Amniotic epithelial cell (primary cell): ENCODE results near the gene UEVLD.
"Not testable (repeated sequence)": the region's sequence is repeated elsewhere in the genome, so short reads cannot be mapped to it uniquely, and the experiment has no call there.

Experiments used
- DNase-seq: peaks from one replicate; pipeline ENCODE4 v3.0.0-alpha.2; 2010; ENCODE audit warnings: low read depth

Gene UEVLD

DNA sequence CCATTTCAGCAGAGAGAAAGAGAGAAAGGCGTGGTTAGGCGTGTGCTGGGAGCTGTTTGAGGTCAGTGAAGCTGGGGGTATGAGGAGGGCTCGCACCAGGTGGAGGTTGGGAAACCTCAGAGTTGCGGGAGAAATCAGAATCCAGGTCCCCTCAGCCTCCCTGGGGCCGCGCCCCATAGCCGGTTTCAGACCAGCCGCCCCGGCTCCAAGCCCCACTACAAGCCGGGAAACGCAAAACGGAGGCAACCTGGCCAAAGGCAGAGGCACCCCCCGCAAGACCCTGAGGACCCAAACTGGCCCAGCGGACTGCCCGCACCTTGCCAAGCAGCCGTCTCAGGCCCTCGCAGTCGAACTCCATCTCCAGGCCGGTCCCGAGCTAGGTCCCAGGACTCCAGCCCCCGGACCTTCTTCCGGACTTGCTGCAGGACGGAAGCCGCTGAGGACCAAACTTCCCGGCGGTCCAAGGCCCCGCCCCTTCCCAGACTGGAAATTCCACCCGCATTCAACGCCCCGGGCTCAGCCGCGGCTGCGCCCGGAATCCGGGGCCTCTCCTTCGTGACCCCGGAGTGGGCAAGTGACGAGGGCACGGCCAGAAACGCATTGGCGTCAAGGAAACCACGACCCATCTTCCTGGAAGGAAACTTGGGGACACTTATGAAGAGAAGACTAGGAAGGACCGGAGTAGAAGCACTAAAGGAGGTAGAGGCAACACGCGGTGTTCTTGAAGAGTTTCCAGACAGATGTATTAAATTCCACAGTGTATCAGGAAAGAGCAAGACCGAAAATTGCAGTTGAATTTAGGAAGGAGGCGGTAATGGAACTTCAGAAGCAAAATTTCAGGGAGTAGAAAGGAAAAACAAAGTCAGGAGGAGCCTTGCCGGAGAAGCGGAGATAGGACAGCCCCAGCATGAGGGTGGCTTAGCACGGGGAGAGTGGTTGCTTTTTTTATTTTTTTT, at the start of gene UEVLD:
Gene UEVLD (minus strand): TSS at position 438 of the 956 bp plus-strand sequence. CDS start 80 bp downstream, at position 358.
- peak; percentile 86 for DNase-seq

DNA sequence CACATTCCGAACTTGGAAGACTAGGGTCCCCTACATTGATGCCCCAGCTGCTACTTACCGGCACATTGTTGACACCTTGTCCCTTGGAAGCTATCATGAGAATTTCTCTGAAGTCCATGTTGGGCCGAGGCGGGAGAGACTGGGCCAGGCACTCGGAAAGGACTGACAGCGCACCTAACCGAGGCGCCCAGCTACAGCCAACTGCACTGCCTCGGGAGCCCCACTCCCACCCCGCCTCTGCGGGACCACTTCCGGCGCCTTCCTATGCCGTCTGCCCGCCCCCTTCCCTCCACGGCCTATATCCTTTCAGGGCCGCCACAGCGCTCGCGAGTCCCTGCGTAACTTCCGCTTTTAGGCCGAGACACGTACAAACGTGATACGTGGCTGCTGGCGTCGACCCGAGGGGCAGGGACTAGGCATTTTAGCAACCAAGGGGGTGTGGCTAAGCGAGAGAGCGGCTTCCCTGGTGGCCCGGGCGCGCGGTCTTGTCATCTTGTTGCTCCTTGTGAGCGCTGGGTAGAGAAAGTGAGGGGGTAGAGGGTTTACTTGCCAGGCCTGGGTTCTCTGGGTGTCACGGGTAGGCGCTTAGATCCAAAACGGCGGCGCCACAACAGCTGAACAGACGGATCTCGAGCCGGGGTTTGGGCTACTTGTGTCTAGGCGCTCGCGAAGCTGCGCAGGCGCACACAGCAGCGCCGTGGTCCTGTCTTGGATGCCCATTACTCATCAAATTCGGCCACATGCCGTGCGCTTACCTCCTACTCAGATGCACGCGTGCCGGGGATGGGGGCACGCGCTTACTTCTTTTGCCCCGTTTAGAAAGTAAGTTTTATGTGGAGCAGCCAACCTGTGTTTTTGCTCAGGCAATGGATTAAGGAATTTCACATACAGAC, 45.9 kb upstream of the UEVLD start, which contains the start of gene SPTY2D1:
Gene SPTY2D1 (minus strand): TSS at position 203 of the 893 bp plus-strand sequence. CDS start 85 bp downstream, at position 118.
- peak; percentile 99 for DNase-seq

DNA sequence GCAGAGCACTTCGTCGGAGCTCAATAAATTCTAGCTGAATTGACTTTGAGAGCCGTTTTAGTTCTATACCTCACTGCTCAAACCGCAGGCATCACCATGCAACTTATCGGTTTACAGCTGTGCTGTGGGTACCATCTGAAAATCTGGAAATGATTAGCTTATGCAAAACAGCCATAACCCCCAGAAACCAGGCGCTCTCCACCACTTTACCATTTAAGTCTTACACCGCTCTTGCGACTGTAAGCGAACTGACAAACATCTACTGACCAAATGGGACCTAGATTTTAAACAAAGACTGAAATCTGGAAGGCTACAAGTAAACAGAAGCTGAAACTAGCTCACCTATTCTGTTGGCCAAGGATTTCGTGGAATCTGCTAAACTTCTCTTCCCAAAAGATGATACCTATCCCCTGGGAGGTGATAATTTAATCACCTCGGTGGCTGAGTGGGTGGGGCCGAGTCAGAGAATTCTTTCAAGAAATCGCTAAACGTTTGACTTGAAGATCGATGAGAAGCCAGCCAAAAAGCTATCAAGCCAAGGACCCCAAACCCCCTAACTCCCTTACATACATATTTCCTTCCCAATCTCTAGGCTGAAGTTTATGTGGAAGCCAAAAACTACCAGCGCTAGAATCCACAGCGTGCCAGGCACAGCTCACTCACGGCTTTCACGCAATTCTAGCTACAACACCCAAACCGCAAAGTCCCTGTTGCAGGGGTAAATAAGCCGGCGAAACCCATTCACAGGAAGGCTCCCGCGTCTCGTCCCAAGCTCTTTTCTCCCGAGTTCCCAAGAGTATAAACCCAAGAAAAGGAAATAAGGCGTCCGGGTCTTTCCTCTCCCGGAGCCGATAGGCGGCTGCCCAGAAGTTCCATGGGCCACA, 45.0 kb upstream of the UEVLD start:
- DNase-seq: peak; percentile 26

DNA sequence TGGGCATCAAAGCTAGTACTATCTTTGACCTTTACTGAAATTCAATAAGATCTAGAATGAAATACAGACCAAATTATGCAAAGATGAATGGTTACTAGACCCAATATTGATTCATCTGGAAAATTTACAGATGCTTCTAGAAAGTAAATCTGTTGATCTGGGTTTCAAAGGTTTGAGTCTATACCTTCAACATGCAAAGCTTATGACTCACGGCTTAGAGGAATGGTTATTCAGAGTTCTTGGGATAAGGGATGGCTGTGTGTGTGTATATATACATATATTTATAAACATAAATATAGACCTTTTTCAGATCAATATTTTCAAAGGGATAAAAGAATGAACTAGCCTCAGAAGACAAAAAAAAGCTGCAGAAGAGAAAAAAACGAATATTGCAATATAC, 44.3 kb upstream of the UEVLD start:
- DNase-seq: no peak

DNA sequence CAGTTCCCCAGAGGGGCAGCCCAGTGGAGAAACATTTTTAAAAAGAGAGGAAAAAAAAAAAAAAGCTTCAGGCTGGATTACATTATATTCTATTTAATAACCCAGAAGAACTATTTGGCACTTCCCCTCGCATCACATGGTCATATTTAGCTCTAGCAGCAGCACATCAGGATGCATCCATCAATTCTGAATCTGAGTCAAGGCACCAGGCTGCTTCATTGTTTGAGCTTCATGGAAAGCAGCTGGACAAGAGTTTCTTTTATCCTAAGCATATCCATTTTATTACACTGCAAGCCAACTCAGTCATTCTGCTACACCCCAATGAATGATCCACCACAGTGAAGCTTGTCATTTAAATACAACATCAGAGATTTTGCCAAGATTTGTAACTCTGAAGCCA, 35.6 kb upstream of the UEVLD start:
- DNase-seq: no peak

DNA sequence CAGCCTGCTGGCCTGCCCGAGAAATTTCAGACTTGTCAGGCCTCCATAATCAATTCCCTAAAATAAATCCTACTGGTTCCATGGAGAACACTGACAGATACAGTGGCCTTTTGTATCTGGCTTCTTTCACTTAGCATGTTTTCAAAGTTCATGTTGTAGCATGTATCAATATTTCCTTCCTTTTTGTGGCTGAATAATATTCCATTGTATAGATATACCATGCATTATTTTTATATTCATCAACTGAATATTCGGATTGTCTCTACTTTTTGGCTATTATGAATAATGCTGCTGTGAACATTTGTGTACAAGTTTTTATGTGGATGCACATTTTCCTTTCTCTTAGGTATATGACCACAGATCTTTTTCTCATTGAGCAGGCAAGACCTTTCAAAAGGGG, 35.2 kb upstream of the UEVLD start:
- DNase-seq: no peak

DNA sequence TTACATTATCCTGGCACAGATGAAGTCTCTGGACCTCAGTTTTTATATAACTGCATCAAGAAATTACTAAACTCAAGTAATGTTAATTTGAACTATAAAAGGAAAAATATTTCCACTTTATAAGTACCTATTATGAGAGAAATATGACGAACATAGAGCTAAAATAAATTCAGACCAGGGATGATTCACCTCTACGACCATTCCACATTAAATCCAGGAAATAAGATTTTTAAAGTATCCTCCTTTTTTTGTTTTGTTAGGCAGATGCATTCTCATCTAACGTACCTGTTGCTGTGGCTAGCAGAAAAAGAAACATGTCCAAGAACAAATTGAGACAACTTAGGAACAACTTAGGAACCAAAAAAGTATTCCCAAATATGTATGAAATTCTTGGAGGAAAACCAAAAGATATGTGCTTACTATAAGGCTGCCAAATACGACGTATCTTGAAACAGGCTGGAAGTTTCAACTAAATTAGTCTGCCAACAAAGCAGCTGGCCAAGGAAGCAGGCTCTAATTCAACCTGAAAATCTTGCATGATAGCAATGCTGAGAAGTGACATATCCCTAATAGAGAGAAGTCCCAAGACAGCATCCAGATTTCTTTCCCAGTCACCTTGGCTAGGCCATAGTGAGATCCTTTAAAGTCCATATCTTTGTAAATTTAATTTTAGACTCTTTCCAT, 29.9 kb upstream of the UEVLD start:
- peak; percentile 54 for DNase-seq

DNA sequence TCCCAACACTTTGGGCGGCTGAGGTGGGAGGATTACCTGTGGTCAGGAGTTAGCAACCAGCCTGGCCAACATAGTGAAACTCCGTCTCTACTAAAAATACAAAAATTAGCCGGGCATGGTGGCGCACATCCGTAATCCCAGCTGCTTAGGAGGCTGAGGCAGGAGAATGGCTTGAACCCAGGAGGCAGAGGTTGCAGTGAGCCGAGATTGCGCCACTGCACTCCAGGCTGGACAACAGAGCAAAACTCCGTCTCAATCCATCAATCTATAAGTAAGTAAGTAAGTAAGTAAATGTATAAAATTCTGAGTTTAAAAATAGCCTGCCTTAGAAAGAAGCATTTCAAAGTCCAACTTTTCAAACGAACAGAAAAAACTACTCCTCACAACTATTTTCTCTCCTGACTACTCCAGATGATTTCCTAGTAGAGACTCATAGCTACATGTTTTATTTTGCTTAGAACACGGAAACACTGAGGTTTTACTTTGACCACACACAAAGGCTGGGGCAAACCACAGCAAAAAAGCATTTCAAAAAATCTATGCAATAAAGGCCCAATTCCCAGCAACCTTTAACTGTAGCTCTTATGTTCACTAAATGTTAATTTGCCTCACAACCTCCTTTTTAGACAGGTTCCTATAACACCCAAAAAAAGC, 29.3 kb upstream of the UEVLD start:
- peak; percentile 60 for DNase-seq

DNA sequence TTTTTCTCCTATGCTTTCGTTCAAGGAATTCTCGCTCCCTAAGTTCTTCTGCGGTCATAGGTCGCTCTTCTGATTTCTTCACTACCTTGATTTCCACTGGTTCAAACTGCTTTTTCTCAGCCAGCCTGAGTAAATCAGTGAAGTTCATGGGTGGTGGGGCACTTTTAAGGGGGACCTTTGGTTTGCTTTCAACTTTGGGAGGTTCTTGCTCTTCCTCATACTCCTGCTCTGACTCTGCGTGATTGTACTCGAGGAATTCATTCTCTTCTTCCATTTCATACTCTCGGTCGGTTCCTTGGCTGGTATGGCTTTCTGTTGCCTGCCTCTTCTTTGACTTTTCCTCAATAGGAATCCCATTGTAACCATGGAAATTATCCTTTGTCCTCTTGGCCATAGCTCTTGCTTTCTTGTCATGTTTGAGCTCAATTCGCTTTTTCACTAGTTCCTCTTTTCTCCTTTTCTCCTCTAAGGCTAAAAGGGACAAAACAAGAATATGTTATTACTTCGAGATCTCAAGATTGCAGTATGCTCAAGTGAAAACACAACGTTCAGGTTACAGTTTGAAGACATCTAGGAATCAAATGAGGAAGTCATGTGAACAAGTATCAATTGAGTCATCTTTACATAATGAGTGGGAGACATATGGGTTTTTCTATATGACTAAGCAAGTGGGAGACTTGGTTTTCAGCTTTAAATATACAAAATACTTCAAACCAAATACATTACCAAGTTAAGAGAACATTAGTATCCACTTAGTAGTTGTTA, 27.3 kb upstream of the UEVLD start:
- peak; percentile 29 for DNase-seq

DNA sequence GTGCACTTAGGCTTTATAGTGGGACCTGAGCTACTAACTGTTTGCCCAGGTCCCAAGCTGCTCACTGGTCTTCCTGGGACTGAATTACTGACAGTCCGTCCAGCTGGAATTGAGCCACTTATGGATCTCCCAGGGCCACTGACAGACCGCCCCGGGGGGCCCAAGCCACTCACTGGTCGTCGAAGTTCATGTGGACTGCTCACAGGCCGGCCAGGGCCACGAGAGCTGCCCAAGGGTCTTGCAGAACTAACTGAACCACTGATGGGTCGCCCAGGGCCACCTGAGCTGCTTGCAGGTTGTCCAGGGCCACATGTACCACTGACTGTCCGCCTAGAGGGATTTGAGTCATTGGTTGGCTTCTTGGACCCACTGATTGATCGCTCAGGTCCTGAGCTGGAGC, 26.1 kb upstream of the UEVLD start:
- no peak for DNase-seq

DNA sequence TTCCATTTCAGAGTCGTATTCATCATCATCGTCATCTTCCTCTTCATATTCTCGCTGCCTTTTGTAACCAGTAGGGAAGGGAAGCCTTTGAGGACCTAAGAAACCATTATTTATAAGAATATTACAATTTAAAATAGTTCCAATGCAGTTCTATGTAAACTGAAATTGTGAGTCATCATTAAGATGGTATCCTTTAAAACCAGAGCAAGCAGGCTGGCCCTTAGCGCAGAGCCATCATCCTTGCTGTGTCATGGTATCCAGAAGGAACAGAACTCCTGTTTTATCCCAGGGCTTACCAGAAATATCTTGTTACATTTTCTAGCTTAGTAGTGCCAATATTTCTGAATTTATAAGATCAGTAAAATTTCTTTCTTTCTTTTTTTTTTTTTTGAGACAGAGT, 23.9 kb upstream of the UEVLD start:
- no peak for DNase-seq

DNA sequence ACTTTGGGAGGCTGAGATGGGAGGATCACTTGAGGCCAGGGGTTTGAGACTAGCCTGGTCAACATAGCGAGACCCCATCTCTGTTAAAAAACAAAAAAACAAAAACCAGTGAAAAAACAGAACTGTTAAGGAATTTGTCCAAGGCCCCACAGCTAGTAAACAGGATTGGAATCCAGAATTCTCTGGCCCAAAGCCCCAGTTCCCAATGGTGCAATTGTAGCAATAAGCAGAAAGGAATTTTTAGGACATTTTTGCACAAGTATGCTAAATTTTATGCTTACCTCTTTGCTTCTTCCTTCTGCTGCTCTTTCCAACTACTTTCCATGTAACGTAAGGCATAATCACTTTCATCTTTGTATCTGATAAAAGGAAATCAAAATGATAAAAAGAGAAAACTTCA, 22.7 kb upstream of the UEVLD start:
- DNase-seq: no peak

DNA sequence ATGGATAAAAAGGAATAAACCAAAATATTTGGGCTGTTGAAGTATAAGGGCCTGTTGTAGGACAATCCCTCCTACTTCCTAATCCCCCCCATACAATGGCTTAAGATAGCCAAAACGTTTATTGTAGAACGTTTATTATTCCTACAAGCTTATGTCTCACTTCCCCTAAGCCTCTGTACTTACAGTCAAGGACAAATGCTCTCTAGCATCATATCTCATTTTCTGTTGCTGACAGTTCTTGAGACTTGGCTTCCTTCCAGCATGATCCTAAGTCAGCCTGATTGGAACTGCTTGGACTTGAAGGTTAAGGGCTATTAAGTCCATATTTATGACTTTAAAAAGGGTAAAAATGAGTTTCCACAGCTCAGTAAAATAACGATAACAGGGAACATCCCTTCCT, 19.8 kb upstream of the UEVLD start:
- peak; percentile 83 for DNase-seq

DNA sequence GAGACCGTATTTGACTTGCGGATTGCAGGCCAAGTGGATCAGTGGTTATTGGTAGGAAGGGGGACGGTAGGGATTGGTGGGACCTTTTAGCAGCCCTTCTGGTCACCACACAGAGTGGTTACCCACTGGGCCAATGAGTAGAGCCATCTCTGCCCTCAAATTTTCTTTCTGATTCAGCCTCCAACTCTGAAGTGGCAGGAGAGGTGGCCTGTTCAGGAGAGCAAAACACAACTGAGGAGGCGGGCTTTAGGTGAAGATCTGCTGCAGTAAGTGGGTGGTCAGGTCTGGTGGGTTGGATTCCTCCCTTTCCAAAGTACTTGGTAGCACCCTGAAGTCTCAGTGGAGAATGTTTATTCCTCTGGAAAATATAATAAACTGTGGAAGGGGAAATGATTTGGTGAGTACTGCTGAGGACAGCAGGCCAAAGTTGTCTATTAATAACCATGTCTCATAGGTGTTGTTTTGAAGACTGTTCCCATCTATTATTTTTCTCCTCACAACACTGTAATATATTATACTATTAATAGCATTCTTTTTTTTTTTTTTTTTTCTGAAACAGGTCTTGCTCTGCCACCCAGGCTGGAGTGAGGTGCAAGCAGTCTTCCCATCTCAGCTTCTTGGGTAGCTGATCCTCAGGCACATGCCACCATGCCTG, 12.5 kb upstream of the UEVLD start:
- no peak for DNase-seq

DNA sequence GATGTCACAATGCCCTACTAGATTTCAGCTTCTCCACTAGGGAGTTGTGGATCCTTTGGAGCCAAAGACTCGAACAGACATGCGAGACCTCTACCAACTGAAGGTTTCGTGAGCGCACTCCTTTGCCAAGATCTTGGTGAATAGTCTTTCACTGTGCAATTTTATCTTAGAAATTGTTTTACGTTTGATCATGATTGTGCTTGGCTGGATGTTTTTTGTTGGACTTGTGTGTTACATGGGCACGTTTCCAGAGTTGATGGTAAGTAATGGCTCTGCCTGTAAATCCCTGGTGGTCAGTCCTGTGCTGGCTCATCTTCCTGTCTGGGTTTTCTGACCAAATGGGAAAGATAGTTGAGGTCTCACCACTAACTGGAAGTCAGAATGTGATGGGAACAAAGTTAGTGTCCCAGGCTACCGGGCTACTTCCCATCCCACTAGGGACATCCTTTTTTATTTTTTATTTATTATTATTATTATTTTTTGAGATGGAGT, 11.3 kb upstream of the UEVLD start, which contains the start of gene MISFA:
Gene MISFA (plus strand): TSS at position 51 of the 492 bp plus-strand sequence. CDS start 140 bp downstream, at position 191.
- DNase-seq: peak; percentile 72

DNA sequence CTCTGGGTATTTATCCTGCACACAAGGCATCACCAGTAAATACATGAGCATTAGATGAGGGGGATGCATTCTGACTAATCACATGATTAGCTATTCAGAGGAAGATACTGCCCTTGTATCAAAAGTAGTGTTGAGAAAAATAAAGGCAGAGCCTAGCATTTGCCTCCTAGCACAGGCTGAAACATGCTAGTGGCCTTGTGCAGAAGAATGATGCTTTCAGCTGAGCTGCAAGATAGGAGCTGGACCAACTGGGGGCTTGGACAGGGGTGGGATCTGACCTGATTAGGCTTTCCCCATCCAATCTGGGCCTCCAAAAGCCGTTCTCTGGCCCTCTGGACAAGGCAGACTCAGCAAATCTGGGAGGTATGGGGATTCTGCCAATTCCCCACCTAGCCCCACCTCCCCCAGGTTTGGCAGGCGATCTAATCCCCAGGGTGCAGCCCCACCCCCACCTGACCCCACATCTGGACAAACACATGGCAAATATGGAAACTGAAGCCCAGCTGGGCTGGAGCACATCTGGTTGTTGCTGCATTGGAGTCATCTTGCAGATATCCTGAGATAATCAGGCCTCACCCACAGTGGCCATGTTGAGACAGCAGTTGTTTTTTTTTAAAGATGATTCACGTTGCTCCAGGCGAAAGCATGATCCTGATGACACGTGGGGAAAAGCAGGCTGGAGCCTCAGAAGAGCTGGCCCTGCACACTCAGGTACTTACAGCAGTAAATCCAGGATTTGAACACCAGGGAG, 6.6 kb upstream of the UEVLD start:
- DNase-seq: peak; percentile 82

DNA sequence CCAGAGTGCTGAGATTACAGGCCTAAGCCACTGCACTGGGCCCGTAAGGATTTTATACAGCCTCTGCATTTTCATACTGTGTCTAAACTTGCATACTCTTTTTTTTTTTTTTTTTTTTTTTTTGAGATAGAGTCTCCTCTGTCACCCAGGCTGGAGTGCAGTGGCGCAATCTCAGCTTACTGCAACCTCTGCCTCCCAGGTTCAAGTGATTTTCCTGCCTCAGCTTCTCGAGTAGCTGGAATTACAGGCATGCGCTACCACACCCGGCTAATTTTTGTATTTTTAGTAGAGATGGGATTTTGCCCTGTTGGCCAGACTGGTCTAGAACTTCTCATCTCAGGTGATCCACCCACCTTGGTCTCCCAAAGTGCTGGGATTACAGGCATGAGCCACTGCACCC, 5.6 kb upstream of the UEVLD start:
- not testable (repeated sequence) for DNase-seq

DNA sequence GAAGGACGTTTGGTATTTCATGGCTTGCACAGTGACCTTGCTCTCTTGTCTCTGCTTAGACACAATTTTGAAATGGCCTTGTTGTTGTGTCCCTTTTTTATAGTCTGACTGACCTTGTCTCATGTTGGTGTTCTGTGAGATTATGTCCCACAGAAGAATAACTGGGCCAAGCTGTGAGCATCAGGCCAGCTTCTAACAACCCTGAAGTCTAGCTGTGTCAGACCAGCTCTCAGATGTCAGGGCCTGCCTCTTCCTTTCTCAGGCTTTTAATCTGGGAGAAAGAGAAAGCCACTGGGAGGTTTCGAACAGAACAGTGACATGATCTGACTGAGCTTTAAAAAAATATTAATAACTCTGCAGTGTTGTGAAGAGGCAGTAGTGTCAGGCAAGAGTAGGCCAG, 2.0 kb upstream of the UEVLD start:
- DNase-seq: no peak
